Activated CD4-positive, alpha-beta T cell treated with anti-CD3 and anti-CD28 coated beads, Interleukin-2, amount 50 U/mL, for 24 hours (primary cell): ENCODE measurements around the gene ANO4.
"Not testable (repeated sequence)": the region's sequence is repeated elsewhere in the genome, so short reads cannot be mapped to it uniquely, and the experiment has no call there.

Experiments used
- DNase-seq, 2 donors: peaks; one replicate each; pipeline ENCODE4 v3.0.0-alpha.2; 2020; ENCODE audit warnings: low read depth in 1 of 2, low spot score in 1 of 2

Gene ANO4

DNA sequence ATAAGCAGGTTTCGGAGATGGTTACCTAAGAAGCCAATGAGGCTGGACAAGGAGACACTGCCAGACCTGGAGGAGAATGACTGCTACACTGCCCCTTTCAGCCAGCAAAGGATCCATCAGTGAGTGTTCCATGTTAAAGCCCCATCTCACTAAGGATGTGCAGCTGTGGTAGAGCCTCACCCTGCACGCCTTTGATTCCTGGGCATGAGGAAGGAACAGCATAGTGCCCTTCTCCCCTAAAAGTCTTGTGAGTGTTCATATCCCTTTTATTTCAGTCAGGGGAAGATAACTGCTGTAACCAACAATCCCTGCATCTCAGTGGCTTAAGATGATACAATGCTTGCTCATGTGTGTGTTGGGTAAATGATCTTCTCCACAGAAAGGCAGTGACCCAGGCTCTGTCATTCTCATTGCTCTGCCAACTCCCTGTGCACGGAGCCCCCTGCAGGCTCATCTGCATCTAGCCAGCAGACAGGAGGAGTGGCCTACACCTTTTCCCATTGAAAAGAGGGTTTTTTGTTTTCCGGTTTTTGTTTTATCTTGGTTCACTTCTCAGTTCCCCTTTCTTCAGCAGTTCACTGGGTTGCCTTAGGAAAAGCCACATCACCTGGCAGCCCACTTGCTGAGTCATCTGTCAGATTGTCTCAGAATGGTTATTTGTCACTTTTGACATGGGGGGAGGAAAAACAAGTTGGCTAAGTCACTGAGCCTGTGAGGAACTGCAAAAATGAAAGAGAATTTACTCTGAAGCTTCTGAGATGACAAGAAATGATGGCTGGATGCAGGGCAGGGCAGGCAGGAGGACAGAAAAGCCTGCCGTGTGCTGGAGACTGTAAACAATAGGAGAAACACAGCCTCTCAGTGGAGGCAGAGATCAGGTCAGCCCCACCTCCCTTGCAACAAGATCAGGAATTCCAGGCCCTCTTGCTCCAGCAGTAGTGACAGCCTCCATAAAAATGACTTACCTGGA lies 193.3 kb downstream of the ANO4 start:
- DNase-seq = no peak

DNA sequence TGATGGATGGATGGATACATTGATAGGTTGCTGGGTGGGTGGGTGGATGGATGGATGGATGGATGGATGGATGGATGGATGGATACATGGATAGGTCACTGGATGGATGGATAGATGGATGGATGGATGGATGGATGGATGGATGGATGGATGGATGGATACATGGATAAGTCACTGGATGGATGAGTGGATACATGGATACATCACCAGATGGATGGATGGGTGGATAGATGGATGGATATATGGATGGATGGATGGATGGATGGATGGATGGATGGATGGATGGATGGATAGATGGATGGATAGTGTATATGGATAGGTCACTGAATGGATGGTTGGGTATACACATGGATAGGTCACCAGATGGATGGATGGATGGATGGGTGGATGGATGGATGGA lies 194.9 kb downstream of the ANO4 start:
- not testable (repeated sequence) for DNase-seq

DNA sequence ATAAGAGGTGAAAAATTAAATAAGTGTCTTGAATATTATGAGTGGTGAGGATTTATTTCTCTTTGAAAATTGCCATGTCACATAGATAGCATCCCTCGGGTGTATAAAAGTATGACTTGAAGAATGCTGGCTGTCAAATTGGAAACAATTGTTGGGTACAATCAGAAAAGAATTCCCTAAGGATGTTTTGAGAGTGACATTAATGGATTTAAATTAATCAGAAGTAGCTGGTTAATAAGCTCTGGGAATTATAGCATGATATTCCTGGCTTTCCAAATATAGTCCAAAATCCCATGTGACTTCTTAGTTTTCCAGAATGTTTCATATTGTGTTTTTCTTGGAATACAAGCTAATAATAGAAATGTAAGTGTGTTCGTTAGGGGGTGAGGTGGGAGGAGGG lies 196.5 kb downstream of the ANO4 start:
- no peak for DNase-seq

DNA sequence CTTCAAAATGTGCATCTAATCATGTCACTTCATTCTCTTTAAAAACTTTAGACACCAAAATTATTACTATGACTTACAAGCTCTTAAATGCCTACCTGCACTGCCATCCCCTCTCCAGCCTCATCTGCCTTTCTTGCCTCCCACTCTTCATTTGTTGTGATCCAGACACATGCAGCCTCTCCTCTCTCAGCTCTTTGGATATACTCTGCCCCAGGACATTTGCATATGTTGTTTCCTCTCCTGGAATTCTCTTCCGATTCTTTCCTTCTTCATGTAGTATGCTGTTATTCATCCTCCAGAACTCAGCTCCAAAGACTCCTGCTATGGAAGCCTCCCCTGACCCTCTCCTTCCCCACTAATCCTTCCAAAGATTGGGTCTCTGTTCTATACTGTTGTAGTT lies 197.6 kb downstream of the ANO4 start:
- no peak for DNase-seq

DNA sequence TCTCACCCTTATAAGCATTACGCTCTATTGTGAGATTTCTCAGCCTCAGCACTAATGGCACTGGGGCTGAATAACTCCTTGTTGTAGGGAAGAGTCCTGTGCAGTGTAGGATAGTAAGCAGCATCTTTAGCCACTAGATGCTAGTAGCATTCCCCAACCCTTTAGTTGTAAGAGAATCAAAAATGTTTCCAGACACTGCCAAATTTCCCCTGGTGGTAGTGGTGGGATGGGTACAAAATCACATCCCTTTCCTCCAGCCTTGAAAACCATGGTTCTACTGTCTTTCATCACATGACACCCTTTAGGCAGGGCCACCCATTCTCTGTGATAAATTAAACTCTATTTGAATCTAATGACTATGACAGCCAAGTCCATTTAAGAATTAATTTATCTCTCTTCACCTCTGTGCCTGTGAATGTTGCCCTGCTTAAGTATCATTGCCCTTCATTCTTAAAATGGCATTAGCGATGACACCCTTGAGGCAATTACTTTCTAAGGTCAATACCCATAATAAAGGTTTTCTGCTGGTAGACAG lies 199.4 kb downstream of the ANO4 start:
- DNase-seq = no peak

DNA sequence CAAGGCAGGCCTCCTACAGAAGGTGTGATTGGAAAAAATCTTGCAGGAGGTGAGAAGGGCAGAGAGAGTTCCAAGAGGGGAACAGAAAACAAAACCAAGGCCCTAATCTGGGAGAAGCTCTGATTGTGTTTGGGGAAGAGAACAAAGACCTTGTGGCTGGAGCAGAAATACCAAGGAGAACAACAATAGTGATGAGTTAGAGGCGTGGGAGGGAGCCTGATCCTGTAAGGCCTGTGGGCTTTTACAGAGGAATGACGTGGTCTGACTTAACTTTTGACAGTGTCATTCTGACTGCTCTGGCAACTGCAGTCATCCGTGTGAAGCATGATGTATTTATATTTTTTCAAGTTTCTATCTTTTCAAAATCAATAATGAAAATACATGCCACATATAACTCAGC lies 200.6 kb downstream of the ANO4 start:
- no peak for DNase-seq

DNA sequence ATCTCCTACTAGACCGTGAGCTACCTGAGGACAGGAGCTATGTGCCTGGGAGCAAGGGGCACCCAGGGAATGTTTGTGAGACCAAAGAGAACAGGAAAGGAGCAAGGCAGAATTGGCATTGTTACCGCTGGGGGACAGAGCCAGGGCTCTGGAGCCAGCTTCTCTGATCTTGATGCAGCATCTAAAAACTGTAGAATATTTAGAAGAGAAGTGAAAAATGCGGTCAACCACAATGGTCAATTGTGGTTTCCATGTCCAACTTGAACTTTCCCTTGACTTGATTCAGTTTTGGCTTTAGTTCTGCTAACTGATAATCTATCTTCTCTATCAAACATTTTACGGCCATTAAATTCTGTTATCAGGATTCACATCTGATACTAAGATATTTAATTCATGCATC lies 201.2 kb downstream of the ANO4 start:
- no peak for DNase-seq

DNA sequence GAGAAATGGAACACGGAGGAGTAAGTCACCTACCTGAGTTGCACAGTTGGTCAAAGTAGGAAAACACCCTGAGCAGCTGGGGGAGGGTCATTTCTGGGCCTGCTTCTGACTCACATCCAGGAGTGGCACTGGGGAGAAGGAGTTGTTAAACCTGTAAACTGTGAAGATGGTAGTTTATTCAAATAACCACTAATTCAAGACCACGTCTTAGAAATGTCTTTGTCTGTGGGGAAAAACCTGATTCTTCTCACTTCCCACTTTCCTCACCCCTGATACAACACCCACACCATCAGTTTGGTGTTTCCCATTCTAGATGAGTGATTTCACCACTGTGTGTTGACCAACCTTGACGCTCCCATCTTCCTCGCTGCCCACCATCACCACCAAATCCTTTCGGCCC lies 207.1 kb downstream of the ANO4 start:
- DNase-seq = no peak

DNA sequence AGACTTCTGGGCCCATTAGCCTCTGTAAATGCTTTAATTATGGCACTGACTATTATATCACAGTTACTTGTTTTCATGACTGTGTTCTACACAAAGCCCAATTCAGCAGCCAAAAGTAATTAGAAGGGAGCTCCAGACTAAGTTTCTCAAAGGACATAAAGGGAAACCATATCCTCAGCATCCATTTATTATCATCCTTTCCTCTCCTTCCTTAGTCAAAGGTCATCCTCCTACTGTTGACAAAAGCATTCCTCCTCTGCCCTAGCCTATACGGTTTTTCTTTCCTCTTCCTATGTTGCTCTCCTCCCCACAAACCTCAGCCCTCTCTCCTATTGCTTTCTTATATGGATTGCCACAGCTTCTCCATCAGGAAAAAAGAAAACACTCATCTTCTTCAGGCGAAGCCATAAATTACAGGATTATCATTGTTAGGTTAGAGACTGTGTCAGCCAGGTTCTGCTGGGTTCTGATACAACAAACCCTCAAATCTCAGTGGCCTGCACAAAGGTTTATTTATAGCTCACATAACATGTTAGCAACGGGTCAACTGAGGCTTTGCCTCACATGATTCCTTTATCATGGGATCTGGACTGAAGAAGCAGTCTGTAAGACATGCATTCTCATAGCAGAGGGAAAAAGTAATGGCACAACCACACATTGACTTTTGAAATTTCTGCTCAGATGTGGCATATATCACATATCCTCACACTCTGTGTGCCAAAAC lies 208.3 kb downstream of the ANO4 start:
- DNase-seq = no peak

DNA sequence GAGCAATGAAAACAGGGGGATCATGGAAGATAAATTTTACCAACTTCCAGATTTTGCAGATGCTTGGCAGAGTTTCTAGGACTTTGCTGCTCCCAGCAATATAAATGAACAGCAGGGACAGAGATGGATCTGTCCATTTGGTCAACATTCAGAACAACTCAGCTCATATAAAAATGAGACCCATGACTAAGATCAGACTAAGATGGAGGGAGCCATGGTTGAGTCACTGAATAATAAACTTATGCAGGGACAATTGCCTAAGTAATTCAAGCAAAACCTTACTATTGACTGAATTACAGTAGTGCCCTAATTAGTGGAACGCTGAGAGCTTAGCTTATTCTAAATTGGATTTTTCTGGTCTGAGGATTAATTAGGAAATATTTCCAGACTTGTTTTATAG lies 210.3 kb downstream of the ANO4 start:
- no peak for DNase-seq

DNA sequence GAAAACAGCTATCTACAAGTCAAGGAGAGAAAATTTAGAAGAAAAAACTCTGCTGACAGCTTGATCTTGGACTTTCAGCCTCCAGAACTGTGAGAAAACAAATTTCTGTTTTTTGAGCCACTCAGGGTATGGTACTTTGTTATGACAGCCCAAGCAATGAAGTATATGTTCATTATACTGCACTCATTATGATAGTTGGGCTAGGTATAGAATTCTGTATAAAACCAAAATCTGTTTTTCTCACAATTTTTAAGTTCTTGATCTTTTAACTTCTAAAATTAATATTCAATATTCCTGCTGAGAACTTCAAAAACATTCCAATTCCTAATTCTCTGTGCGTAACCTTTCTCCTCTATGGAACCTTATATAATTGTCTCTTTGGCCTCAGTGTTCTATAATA lies 214.7 kb downstream of the ANO4 start:
- DNase-seq = no peak

DNA sequence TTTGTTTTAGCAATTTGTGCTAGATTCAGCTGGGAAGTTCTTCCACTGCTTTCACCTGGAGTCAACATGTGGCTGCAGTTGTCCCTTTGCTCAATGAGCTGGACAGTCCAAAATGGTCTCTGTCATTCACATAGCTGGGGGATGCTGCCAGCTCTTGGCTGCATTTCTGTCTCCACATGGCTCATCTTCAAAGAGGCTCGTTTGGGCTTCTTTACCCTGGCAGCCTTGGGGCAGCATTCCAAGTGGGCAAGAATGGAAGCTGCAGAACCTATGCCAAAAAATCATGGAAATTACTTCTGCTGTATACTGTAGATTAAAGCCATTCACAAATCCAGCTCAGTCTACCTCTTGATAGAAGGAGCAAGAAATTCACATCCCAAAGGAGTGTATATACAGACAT lies 216.3 kb downstream of the ANO4 start:
- DNase-seq = no peak

DNA sequence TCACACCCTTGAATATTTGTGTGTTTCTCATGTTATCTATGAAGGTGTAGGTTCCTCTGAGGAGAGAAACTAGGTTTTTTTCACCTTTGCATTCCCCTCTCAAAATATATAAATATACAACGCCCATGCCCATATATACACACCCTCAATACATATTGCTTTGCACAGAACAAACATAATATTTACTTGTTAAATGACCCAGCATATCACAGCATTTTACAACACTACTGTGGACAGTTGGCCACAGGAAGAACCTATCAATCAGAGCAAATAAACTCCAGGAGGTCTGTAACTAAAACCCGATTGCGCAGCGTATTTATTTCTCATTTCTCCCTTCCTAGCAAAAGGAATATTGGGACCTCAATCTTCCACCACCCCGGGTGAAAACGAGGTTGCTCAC lies 219.4 kb downstream of the ANO4 start:
- DNase-seq = no peak

DNA sequence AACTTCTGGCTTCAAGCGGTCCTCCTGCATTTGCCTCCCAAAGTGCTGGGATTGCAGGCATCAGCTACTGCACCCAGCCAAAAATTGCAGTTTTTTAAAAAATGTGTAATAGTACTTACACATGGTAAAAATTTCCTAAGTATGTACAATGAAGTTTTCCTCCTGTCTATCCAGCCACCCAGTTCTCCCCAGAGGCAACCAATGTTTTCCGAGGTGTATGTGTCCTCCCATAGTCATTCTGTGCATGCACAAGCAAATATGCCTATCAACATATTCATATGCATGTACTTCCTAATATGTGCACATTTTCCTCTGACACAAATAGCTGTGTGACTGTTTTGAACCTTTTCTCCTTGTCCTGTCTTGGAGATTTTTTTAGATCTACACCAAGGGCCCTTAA lies 220.5 kb downstream of the ANO4 start:
- DNase-seq = no peak

DNA sequence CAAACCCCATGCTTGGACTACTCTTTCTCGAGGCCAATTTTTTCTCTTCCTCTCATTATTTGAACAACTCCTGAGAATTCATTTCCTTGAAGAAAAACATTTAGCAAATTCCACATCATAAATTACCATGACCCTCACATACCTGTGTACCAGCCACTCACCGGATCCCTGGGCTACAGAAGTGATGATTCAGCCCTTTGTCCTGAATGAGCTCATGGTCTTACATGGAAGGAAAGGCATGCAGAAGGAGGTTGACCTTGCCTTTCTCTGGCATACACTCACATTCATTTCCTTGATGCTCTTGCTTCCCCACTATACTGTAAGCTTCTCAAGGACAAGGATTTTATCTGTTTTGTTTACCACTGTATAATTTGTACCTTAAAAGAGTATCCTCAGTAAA lies 224.0 kb downstream of the ANO4 start:
- no peak for DNase-seq

DNA sequence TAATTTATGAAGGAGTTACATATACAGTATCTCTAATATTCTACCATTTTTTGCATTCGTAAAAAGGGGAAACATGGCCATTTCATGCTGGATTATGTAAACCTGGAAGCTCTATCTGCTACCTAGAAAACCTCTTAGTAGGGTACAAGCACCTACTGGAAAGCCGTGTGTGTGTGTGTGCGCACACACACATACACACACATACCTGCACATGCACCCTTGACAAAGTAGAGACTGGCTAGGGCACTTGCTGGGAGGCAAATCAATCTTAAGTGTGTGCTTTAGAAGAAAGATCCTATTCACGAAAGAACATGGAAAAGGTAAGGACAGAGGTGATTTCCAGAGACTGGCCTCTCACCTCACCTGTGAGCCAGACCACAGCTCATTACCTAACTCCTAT lies 224.6 kb downstream of the ANO4 start:
- DNase-seq = no peak

DNA sequence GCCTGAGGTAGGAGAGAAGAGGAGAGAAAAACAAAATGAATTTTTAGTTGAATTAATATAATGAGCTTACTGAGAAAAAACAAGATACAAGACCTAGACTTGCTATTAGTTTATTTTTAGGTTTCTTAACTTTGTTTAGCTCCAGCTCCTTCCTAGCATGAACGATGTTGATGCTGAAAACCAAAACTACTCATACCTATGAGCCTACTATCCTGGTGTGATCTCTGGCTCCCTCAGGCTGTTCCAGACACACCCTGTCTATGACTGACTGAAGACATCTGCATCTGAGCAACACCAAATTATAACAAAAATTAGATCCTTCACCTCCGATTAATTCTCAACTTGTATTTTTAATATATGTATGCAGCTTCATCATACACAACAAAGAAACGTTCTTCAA lies 225.1 kb downstream of the ANO4 start:
- no peak for DNase-seq

DNA sequence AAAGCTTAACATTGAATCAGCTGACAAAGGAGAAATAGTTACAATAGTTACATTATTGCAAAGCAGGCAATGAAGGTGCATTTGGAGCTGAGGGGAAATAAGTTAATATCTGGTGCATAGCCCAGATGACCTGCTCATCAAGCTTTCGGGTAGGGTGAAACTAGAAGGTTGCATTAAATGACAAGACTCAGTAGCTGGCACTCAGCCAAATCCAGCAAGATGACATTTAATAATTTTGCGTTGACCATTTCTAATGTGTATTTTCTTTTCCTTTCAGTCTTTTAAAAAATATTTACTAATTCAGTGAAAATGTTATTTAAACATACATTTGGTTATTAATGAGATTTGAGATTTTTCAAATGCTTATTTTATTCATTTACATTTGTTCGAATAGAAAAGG lies 226.9 kb downstream of the ANO4 start:
- no peak for DNase-seq

DNA sequence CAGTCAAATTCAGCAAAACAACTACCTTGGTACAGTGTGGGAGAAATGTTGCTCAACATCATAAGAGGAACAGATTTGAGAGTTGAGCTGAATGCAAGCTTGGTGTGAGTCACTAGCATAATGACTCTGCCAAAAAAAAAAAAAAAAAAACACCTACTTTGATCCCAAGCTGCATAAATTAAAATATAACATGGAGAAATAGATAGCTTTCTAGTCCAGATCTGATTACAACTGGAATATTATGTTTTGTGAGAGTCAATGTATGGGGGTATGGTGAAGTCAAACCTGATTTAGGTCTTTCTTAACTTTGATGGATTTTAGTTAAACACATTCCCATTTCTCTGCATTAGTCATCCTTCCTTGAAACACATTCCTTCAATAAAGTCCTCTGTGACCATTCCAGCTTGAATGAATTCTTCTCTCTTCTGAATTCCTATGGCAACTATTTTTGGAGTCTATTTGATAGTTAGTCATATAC lies 227.4 kb downstream of the ANO4 start:
- no peak for DNase-seq

DNA sequence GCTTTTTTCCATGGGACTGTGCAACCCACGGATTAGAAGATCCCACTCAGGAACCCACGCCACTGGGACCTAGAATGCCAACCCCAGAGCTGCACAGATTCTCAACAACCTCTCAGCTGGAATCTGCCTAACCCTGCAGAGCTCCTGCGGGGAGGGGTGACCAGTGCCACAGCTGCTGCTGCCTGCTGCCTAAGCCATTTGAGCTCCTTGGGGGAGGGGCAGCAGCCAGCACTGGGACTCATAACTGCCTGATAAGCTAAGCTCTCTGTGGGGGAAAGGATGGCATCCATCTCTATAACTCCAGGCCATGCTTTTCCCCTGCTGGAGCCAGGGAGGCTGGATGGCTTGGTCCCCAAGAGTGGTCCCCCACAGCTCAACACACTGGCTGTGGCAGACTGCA lies 232.6 kb downstream of the ANO4 start:
- DNase-seq = no peak

DNA sequence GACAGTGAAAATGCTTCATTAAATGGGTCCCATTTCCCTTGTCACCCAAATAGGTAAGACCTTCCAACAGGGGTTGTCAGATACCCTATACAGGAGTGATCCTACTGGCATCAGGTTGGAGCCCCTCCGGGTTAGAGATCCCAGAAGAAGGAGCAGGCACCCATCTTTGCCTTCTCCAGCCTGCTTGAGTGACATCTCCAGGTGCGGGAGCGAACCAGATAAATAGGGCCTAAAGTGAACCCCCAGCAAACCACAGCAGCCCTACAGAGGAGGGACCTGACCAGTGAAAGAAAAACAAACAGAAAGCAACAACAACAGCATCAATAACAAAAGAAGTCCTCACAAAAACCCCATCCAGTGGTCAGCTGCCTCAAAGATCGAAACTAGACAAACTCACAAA lies 233.2 kb downstream of the ANO4 start:
- DNase-seq = no peak

DNA sequence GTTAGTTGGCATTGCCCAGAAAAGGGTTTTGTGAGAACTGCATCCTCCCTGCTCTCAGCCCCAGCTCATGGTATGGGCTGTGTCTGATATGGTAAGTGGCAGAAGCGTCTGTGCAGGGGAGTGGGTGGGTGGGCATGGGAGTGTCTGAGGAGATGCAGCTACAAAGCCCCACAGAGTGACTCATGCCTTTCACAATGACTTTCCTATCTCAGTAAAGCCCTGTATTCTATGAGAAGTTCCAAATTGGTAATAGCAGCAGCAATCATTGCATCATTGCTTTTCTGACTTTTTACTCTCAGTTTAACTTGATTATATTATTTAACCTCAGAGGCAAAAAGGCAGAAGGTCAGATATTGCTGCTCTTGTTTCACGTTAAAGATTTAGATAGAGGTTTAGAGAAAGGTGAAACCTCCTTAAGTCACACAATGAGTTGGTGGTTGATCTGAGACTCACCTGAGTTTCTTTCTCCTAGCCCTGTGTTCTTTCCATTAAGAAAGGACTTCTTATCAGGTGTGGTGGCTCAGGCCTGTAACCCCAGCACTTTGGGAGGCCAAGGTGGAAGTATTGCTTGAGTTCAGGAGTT lies 243.8 kb downstream of the ANO4 start:
- no peak for DNase-seq
